GM23338 (cell line): Measurements from ENCODE around the gene OR52L1. TPM values are rescaled to one million over a fixed set of nuclear protein-coding genes. Genes with fewer than 3 reads are reported as not detected.

Source experiments
- ATAC-seq: fragments of 200-7000 bp; cut with Tn5 transposase; 3 replicates; pipeline ENCODE4 v1.9.1; 2020
- DNase-seq: peaks from one replicate; pipeline ENCODE4 v3.0.0-alpha.2; 2015; ENCODE audit warnings: low spot score
- H2AFZ ChIP-seq: fragments of 200-600 bp; sonication (generic); 2 replicates; pipeline ENCODE4 v1.8.0; 2016; ENCODE audit warnings: antibody characterized with exemption, mild to moderate bottlenecking, moderate library complexity
- H3F3A ChIP-seq: fragments of 200-600 bp; sonication (generic); replicated peaks from 2 replicates; pipeline ENCODE4 v1.8.0; 2017; ENCODE audit warnings: antibody characterized with exemption, mixed run types, low read depth
- H3K27ac ChIP-seq: fragments of 200-600 bp; sonication (generic); 2 replicates; pipeline ENCODE4 v1.6.1; 2016; ENCODE audit warnings: low read depth
- H3K27me3 ChIP-seq: fragments of 200-600 bp; sonication (generic); 2 replicates; pipeline ENCODE4 v1.8.0; 2016; ENCODE audit warnings: mild to moderate bottlenecking, mixed run types, moderate library complexity; ENCODE audit not compliant: insufficient read depth
- H3K36me3 ChIP-seq: fragments of 200-600 bp; sonication (generic); 2 replicates; pipeline ENCODE4 v1.8.0; 2016; ENCODE audit warnings: mild to moderate bottlenecking; ENCODE audit not compliant: insufficient read depth
- H3K4me1 ChIP-seq: fragments of 200-600 bp; sonication (generic); 2 replicates; pipeline ENCODE4 v1.8.0; 2016; ENCODE audit warnings: mild to moderate bottlenecking, moderate library complexity; ENCODE audit not compliant: insufficient read depth
- H3K4me2 ChIP-seq: fragments of 200-600 bp; sonication (generic); 2 replicates; pipeline ENCODE4 v1.7.1; 2017; ENCODE audit warnings: mixed run types
- H3K4me3 ChIP-seq: fragments of 200-600 bp; sonication (generic); 2 replicates; pipeline ENCODE4 v1.6.1; 2016; ENCODE audit warnings: mixed run types
- H3K79me2 ChIP-seq: fragments of 200-600 bp; sonication (generic); replicated peaks from 2 replicates; pipeline ENCODE4 v1.8.0; 2017; ENCODE audit warnings: mild to moderate bottlenecking; ENCODE audit not compliant: insufficient read depth
- H3K9me2 ChIP-seq: fragments of 200-600 bp; sonication (generic); 2 replicates; pipeline ENCODE4 v1.8.0; 2017; ENCODE audit not compliant: insufficient read depth
- H4K20me1 ChIP-seq: fragments of 200-600 bp; sonication (generic); replicated peaks from 2 replicates; pipeline ENCODE4 v1.8.0; 2017; ENCODE audit warnings: mild to moderate bottlenecking; ENCODE audit not compliant: insufficient read depth
- H3K27ac Mint-ChIP-seq: 2 replicates; pipeline ENCODE4 v1.8.0; 2020; ENCODE audit warnings: inconsistent platforms, mild to moderate bottlenecking, moderate library complexity, mixed read lengths
- H3K27me3 Mint-ChIP-seq: 3 replicates; pipeline ENCODE4 v1.8.0; 2022; ENCODE audit warnings: low read depth, mild to moderate bottlenecking, moderate library complexity, mixed read lengths, inconsistent platforms; ENCODE audit not compliant: insufficient read depth, poor library complexity
- H3K36me3 Mint-ChIP-seq: 3 replicates; pipeline ENCODE4 v1.8.0; 2021; ENCODE audit warnings: low read depth, mild to moderate bottlenecking, inconsistent platforms, moderate library complexity, mixed read lengths
- H3K4me1 Mint-ChIP-seq: 3 replicates; pipeline ENCODE4 v1.8.0; 2020; ENCODE audit warnings: mild to moderate bottlenecking, inconsistent platforms, mixed read lengths
- H3K4me3 Mint-ChIP-seq: 3 replicates; pipeline ENCODE4 v1.8.0; 2021; ENCODE audit warnings: moderate library complexity, mild to moderate bottlenecking, inconsistent platforms, mixed read lengths
- H3K9me3 Mint-ChIP-seq: 3 replicates; pipeline ENCODE4 v1.8.0; 2020; ENCODE audit warnings: moderate library complexity, mild to moderate bottlenecking, inconsistent platforms, mixed read lengths
- CREB1 ChIP-seq: fragments of 250-450 bp; sonication (Bioruptor Pico); IDR thresholded peaks from 2 replicates; pipeline ENCODE4 v1.5.0; 2020; ENCODE audit warnings: low read depth, mild to moderate bottlenecking, moderate library complexity
- EZH2 ChIP-seq: fragments of 200-600 bp; sonication (generic); IDR thresholded peaks from one replicate; pipeline ENCODE4 v1.8.0; 2017; ENCODE audit warnings: antibody characterized with exemption, mild to moderate bottlenecking, low read depth; ENCODE audit not compliant: unreplicated experiment
- EZH2phosphoT487 ChIP-seq: fragments of 200-600 bp; sonication (generic); IDR thresholded peaks from one replicate; pipeline ENCODE4 v1.8.1; 2018; ENCODE audit warnings: antibody characterized with exemption; ENCODE audit not compliant: unreplicated experiment
- JUNB ChIP-seq: IDR thresholded peaks from one replicate; pipeline ENCODE4 v1.6.1; 2016; ENCODE audit warnings: antibody characterized with exemption; ENCODE audit not compliant: unreplicated experiment
- NANOG ChIP-seq: IDR thresholded peaks from 2 replicates; pipeline ENCODE4 v1.6.1; 2016; ENCODE audit warnings: antibody characterized with exemption, borderline replicate concordance
- POLR2AphosphoS5 ChIP-seq: IDR thresholded peaks from 2 replicates; pipeline ENCODE4 v1.6.1; 2016; ENCODE audit warnings: antibody characterized with exemption, low read depth
- STAT1 ChIP-seq: IDR thresholded peaks from one replicate; pipeline ENCODE4 v1.6.1; 2016; ENCODE audit warnings: antibody characterized with exemption; ENCODE audit not compliant: unreplicated experiment
- ZNF114 ChIP-seq: fragments of 250-450 bp; sonication (Bioruptor Pico); IDR thresholded peaks from 2 replicates; pipeline ENCODE4 v1.5.0; 2020; ENCODE audit warnings: mild to moderate bottlenecking, moderate library complexity
- ZNF331 ChIP-seq: fragments of 250-450 bp; sonication (Bioruptor Pico); IDR thresholded peaks from 2 replicates; pipeline ENCODE4 v1.5.0; 2020; ENCODE audit warnings: low read depth, mild to moderate bottlenecking, moderate library complexity
- polyA plus RNA-seq: library from polyadenylated mRNA; unstranded; fragments of >200 nt; fragmentation: Nextera tagmentation; extraction: Ambion mirVana; gene quantifications from 2 replicates; pipeline ENCODE4 v1.2.1, GENCODE V29; 2016
- total RNA-seq: library from RNA; depleted of rRNA; stranded (reverse); fragments of >200 nt; shearing (Covaris generic); gene quantifications from 2 replicates; pipeline ENCODE4 v1.2.3, GENCODE V29; 2014
- TF ChIP-seq, protein P1 (sequence below), 2 experiments: fragments of 200-600 bp in 1 of 2; sonication (generic) in 1 of 2; conservative IDR thresholded peaks; 2 replicates each; pipeline versions ENCODE4 v1.5.1 to v1.6.1; 2016 to 2017; ENCODE audit warnings: antibody characterized with exemption in 2 of 2, low read depth in 2 of 2, mild to moderate bottlenecking in 2 of 2, moderate library complexity in 1 of 2
- TF ChIP-seq, protein P2 (sequence below): fragments of 250-450 bp; sonication (Bioruptor Pico); IDR thresholded peaks from 2 replicates; pipeline ENCODE4 v1.5.0; 2020; ENCODE audit warnings: mild to moderate bottlenecking, moderate library complexity
- TF ChIP-seq, protein P3 (sequence below): IDR thresholded peaks from one replicate; pipeline ENCODE4 v1.6.1; 2018; ENCODE audit warnings: antibody characterized with exemption; ENCODE audit not compliant: unreplicated experiment
- TF ChIP-seq, protein P4 (sequence below): IDR thresholded peaks from 2 replicates; pipeline ENCODE4 v1.6.1; 2016; ENCODE audit warnings: antibody characterized with exemption

The OR52L1 gene
- total and polyA plus RNA-seq, 2 experiments from 2014 or later: 0.17 TPM; not detected in 1

DNA sequence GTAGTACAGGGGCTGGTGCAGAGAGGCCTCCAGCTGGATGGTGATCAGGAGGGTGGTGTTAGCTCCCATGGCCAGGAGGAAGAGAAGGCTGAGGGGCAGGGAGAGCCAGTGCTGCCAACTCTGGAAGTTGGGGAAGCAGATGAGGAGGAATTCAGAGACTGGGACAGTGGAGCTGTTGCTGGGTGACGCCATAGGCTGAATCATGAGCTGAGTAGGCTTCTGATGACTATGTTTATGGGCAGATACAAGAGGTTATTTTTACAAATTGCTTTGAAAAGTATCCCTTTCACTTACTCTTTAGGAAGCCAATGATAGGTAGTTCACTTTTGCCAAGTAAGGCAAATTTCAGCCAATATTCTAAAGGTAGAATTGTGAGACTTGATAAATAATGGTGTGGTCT, 40.7 kb upstream of the OR52L1 start:
- Histone ChIP-seq H3K79me2 (no peaks in the 10 kb centered on the region), H3K9me2 (no peaks in the 10 kb centered on the region), H3F3A (no peaks in the 10 kb centered on the region), H4K20me1 (no peaks in the 10 kb centered on the region), H3K4me3 (no peak overlapping the region), H2AFZ (no peak overlapping the region), H3K27me3 (peaks cover 2% of the 10 kb centered on the region; the same call in 1 of the 2 replicates), H3K27ac (no peak overlapping the region), H3K4me1 (no peaks in the 10 kb centered on the region), H3K36me3 (no peaks in the 10 kb centered on the region), H3K4me2 (no peak overlapping the region)
- no peak for DNase-seq
- Mint-ChIP-seq H3K4me1 (no peaks in the 10 kb centered on the region; the same call in 2 of the 3 replicates), H3K4me3 (no peak overlapping the region), H3K27me3 (no peaks in the 10 kb centered on the region), H3K27ac (no peak overlapping the region), H3K36me3 (no peaks in the 10 kb centered on the region), H3K9me3 (no peaks in the 10 kb centered on the region)
- TF ChIP-seq POLR2AphosphoS5 (no peak), ZNF331 (CRISPR knock-in tag) (no peak), NANOG (no peak), ZNF114 (CRISPR knock-in tag) (no peak), JUNB (no peak), EZH2phosphoT487 (no peak), STAT1 (no peak), CREB1 (CRISPR knock-in tag) (no peak), EZH2 (no peak)
- TF ChIP-seq, protein P1, sequence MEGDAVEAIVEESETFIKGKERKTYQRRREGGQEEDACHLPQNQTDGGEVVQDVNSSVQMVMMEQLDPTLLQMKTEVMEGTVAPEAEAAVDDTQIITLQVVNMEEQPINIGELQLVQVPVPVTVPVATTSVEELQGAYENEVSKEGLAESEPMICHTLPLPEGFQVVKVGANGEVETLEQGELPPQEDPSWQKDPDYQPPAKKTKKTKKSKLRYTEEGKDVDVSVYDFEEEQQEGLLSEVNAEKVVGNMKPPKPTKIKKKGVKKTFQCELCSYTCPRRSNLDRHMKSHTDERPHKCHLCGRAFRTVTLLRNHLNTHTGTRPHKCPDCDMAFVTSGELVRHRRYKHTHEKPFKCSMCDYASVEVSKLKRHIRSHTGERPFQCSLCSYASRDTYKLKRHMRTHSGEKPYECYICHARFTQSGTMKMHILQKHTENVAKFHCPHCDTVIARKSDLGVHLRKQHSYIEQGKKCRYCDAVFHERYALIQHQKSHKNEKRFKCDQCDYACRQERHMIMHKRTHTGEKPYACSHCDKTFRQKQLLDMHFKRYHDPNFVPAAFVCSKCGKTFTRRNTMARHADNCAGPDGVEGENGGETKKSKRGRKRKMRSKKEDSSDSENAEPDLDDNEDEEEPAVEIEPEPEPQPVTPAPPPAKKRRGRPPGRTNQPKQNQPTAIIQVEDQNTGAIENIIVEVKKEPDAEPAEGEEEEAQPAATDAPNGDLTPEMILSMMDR (conservative IDR thresholded peaks at IDR 0.05; ENCODE audit: low read depth in 2 of 2): no peak
- TF ChIP-seq, protein P2, sequence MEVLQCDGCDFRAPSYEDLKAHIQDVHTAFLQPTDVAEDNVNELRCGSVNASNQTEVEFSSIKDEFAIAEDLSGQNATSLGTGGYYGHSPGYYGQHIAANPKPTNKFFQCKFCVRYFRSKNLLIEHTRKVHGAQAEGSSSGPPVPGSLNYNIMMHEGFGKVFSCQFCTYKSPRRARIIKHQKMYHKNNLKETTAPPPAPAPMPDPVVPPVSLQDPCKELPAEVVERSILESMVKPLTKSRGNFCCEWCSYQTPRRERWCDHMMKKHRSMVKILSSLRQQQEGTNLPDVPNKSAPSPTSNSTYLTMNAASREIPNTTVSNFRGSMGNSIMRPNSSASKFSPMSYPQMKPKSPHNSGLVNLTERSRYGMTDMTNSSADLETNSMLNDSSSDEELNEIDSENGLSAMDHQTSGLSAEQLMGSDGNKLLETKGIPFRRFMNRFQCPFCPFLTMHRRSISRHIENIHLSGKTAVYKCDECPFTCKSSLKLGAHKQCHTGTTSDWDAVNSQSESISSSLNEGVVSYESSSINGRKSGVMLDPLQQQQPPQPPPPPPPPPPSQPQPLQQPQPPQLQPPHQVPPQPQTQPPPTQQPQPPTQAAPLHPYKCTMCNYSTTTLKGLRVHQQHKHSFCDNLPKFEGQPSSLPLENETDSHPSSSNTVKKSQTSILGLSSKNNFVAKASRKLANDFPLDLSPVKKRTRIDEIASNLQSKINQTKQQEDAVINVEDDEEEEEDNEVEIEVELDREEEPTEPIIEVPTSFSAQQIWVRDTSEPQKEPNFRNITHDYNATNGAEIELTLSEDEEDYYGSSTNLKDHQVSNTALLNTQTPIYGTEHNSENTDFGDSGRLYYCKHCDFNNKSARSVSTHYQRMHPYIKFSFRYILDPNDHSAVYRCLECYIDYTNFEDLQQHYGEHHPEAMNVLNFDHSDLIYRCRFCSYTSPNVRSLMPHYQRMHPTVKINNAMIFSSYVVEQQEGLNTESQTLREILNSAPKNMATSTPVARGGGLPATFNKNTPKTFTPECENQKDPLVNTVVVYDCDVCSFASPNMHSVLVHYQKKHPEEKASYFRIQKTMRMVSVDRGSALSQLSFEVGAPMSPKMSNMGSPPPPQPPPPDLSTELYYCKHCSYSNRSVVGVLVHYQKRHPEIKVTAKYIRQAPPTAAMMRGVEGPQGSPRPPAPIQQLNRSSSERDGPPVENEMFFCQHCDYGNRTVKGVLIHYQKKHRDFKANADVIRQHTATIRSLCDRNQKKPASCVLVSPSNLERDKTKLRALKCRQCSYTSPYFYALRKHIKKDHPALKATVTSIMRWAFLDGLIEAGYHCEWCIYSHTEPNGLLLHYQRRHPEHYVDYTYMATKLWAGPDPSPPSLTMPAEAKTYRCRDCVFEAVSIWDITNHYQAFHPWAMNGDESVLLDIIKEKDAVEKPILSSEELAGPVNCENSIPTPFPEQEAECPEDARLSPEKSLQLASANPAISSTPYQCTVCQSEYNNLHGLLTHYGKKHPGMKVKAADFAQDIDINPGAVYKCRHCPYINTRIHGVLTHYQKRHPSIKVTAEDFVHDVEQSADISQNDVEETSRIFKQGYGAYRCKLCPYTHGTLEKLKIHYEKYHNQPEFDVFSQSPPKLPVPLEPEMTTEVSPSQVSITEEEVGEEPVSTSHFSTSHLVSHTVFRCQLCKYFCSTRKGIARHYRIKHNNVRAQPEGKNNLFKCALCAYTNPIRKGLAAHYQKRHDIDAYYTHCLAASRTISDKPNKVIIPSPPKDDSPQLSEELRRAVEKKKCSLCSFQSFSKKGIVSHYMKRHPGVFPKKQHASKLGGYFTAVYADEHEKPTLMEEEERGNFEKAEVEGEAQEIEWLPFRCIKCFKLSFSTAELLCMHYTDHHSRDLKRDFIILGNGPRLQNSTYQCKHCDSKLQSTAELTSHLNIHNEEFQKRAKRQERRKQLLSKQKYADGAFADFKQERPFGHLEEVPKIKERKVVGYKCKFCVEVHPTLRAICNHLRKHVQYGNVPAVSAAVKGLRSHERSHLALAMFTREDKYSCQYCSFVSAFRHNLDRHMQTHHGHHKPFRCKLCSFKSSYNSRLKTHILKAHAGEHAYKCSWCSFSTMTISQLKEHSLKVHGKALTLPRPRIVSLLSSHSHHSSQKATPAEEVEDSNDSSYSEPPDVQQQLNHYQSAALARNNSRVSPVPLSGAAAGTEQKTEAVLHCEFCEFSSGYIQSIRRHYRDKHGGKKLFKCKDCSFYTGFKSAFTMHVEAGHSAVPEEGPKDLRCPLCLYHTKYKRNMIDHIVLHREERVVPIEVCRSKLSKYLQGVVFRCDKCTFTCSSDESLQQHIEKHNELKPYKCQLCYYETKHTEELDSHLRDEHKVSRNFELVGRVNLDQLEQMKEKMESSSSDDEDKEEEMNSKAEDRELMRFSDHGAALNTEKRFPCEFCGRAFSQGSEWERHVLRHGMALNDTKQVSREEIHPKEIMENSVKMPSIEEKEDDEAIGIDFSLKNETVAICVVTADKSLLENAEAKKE (CRISPR knock-in tag): no peak
- TF ChIP-seq, protein P3, sequence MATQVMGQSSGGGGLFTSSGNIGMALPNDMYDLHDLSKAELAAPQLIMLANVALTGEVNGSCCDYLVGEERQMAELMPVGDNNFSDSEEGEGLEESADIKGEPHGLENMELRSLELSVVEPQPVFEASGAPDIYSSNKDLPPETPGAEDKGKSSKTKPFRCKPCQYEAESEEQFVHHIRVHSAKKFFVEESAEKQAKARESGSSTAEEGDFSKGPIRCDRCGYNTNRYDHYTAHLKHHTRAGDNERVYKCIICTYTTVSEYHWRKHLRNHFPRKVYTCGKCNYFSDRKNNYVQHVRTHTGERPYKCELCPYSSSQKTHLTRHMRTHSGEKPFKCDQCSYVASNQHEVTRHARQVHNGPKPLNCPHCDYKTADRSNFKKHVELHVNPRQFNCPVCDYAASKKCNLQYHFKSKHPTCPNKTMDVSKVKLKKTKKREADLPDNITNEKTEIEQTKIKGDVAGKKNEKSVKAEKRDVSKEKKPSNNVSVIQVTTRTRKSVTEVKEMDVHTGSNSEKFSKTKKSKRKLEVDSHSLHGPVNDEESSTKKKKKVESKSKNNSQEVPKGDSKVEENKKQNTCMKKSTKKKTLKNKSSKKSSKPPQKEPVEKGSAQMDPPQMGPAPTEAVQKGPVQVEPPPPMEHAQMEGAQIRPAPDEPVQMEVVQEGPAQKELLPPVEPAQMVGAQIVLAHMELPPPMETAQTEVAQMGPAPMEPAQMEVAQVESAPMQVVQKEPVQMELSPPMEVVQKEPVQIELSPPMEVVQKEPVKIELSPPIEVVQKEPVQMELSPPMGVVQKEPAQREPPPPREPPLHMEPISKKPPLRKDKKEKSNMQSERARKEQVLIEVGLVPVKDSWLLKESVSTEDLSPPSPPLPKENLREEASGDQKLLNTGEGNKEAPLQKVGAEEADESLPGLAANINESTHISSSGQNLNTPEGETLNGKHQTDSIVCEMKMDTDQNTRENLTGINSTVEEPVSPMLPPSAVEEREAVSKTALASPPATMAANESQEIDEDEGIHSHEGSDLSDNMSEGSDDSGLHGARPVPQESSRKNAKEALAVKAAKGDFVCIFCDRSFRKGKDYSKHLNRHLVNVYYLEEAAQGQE: no peak
- TF ChIP-seq, protein P4, sequence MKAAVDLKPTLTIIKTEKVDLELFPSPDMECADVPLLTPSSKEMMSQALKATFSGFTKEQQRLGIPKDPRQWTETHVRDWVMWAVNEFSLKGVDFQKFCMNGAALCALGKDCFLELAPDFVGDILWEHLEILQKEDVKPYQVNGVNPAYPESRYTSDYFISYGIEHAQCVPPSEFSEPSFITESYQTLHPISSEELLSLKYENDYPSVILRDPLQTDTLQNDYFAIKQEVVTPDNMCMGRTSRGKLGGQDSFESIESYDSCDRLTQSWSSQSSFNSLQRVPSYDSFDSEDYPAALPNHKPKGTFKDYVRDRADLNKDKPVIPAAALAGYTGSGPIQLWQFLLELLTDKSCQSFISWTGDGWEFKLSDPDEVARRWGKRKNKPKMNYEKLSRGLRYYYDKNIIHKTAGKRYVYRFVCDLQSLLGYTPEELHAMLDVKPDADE: no peak
- no peak for ATAC-seq
